Neuron (in vitro differentiated cells): Measurements from ENCODE around the gene BABAM1.
A peak's percentile ranks its signal among the peaks of the same experiment; 100 is the strongest.
"Not testable (repeated sequence)": the region's sequence is repeated elsewhere in the genome, so short reads cannot be mapped to it uniquely, and the experiment has no call there.

Source experiments
- H2AFZ ChIP-seq: one replicate; pipeline ENCODE4 v1.6.1; 2013; ENCODE audit warnings: low read depth, mild to moderate bottlenecking, inconsistent platforms, low read length, moderate library complexity
- H3K27me3 ChIP-seq: one replicate; pipeline ENCODE4 v1.6.1; 2013; ENCODE audit warnings: low read length; ENCODE audit not compliant: insufficient read depth
- H3K36me3 ChIP-seq: one replicate; pipeline ENCODE4 v1.6.1; 2013; ENCODE audit warnings: low read length; ENCODE audit not compliant: insufficient read depth
- H3K4me1 ChIP-seq: one replicate; pipeline ENCODE4 v1.6.1; 2013; ENCODE audit warnings: low read length; ENCODE audit not compliant: insufficient read depth
- H3K4me3 ChIP-seq: 2 replicates; pipeline ENCODE4 v1.5.1; 2013; ENCODE audit warnings: mild to moderate bottlenecking, low read length, moderate library complexity
- H3K9me3 ChIP-seq: one replicate; pipeline ENCODE4 v1.6.1; 2013; ENCODE audit warnings: low read length

BABAM1 gene

DNA sequence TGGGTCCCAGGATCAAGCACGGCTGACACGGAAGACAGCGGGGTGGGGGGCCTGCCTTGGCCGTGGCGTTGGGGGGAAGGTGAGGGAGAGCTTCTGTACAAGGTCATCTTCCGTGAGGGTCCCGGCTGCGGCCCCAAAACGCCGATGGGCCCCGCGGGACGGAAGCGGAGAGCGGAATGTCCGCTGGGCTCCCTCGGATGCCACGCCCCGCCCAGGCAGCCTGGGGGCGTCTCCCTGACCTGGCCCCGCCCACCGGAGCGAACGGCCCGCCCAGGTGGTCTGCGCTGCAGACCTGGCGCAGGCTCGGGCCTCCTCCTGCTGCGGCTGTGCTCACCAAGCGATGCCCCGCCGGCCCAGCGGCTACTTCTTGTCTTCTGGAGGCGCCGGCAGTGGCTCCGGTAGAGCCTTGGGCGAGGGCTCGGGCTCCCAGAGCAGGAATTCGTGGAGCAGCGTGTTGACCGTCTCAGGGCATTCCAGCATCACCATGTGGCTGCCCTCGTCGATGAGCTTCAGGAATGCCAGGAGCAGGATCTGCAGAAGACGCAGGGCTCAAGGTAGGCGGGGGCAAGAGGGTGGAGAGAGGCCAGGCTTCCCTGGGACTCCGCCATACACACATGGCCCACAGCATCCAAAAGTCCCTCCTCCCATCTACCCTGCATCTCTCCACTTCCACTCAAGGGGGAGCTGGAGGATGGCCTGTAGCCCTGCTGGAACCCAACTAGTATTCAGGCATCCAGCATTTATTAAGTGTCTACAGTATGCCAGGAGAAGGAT lies 25.2 kb downstream of the BABAM1 start:
- Histone ChIP-seq H3K27me3 (no peaks in the 10 kb centered on the region), H3K36me3 (peaks cover 3% of the 10 kb centered on the region), H3K4me1 (no peaks in the 10 kb centered on the region), H3K9me3 (peaks cover 5% of the 10 kb centered on the region), H2AFZ (no peak overlapping the region), H3K4me3 (peak overlapping the region; percentile 43)

- H3K4me3 ChIP-seq: no peak overlapping the region
- no peaks in the 10 kb centered on the region for H3K4me1 ChIP-seq
- peaks cover 6% of the 10 kb centered on the region for H3K36me3 ChIP-seq
- H3K27me3 ChIP-seq: no peaks in the 10 kb centered on the region
- H3K9me3 ChIP-seq: peaks cover 10% of the 10 kb centered on the region
- no peak overlapping the region for H2AFZ ChIP-seq
Measured at GRCh38 chr19:17293605-17294004, 26.4 kb downstream of the BABAM1 start.

GRCh38 chr19:17294051-17294891 lies 27.0 kb downstream of the BABAM1 start:
- H2AFZ ChIP-seq: no peak overlapping the region
- peaks cover 11% of the 10 kb centered on the region for H3K9me3 ChIP-seq
- peaks cover 6% of the 10 kb centered on the region for H3K36me3 ChIP-seq
- H3K4me1 ChIP-seq: no peaks in the 10 kb centered on the region
- H3K27me3 ChIP-seq: no peaks in the 10 kb centered on the region
- H3K4me3 ChIP-seq: no peak overlapping the region

DNA sequence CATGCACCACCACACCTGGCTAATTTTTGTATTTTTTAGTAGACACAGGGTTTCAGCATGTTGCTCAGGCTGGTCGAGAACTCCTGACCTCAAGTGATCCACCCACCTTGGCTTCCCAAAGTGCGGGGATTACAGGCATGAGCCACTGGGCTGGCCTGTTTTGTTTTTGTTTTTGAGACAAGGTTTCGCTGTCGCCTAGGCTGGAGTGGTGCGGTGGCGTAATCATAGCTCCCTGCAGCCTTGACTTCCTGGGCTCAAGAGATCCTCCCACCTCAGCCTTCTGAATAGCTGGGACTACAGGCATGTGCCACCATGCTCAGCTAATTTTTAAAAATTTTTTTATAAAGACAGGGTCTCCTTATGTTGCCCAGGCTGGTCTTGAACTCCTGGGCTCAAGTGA lies 28.3 kb downstream of the BABAM1 start:
- H3K27me3 ChIP-seq, H2AFZ ChIP-seq, H3K4me3 ChIP-seq, H3K4me1 ChIP-seq: not testable (repeated sequence)
- Histone ChIP-seq H3K9me3 (peaks cover 13% of the 10 kb centered on the region), H3K36me3 (peaks cover 10% of the 10 kb centered on the region)

- Histone ChIP-seq H3K36me3 (peaks cover 14% of the 10 kb centered on the region), H3K27me3 (no peaks in the 10 kb centered on the region), H3K9me3 (peaks cover 13% of the 10 kb centered on the region), H2AFZ (no peak overlapping the region), H3K4me3 (no peak overlapping the region), H3K4me1 (no peaks in the 10 kb centered on the region)
Measured at GRCh38 chr19:17296273-17296672, 29.0 kb downstream of the BABAM1 start.

DNA sequence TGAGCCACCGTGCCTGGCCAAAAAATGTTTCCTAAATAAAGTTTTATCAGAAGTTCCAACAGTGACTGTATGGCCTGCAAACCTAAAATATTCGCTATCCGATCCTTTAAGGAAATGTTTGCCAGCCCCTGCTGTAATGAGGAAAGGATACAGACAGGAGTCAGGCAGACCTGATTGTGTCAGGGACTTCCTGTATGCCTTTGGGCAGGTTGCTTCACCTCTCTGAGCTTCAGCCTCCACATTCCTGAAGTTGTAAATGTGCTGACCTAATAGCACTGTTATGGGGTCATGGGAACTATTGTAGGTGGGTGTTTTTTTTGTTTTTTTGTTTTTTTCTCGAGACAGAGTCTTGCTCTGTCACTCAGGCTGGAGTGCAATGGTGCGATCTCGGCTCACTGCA lies 29.7 kb downstream of the BABAM1 start:
- H3K36me3 ChIP-seq: peaks cover 14% of the 10 kb centered on the region
- H3K27me3 ChIP-seq: no peaks in the 10 kb centered on the region
- H2AFZ ChIP-seq: no peak overlapping the region
- H3K9me3 ChIP-seq: peaks cover 12% of the 10 kb centered on the region
- no peak overlapping the region for H3K4me3 ChIP-seq
- H3K4me1 ChIP-seq: no peaks in the 10 kb centered on the region

DNA sequence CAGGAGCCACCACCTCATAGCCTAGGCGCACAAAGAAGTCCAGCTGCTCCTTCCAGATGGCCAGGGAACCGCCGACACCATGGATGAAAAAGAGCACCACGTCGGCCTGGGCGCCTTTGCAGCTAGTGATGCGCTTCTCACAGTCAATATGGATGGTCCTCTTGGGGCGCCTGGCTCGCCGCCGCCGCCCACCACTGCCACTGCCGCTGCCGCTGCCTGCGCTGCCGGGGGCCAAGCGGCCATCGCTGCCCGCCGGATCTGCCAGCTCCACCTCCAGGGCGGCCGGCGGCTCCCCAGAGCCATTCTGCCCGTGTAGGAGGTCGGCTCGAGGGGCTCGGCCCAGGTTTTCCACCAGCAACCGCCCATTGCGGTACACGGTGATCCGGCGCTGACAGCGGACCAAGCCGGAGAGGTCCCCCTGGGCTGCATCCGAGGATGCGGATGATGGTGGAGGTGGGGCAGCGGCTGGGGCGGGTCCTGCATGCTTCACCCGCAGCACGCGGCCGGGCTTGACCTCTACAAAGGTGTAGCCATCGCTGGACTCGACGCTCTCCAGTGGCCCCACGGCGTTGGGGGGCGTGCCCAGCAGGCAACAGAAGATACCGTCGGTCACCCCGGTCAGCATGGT lies 33.9 kb downstream of the BABAM1 start:
- Histone ChIP-seq H3K36me3 (peaks cover 14% of the 10 kb centered on the region), H3K9me3 (peaks cover 8% of the 10 kb centered on the region), H3K4me1 (peaks cover 9% of the 10 kb centered on the region), H3K4me3 (no peak overlapping the region), H3K27me3 (no peaks in the 10 kb centered on the region), H2AFZ (no peak overlapping the region)

- Histone ChIP-seq H2AFZ (peak overlapping the region; percentile 68), H3K27me3 (no peaks in the 10 kb centered on the region), H3K36me3 (peaks cover 11% of the 10 kb centered on the region), H3K4me3 (peak overlapping the region; percentile 60), H3K9me3 (peaks cover 8% of the 10 kb centered on the region), H3K4me1 (peaks cover 16% of the 10 kb centered on the region)
Measured at GRCh38 chr19:17302391-17303166, 35.3 kb downstream of the BABAM1 start.

DNA sequence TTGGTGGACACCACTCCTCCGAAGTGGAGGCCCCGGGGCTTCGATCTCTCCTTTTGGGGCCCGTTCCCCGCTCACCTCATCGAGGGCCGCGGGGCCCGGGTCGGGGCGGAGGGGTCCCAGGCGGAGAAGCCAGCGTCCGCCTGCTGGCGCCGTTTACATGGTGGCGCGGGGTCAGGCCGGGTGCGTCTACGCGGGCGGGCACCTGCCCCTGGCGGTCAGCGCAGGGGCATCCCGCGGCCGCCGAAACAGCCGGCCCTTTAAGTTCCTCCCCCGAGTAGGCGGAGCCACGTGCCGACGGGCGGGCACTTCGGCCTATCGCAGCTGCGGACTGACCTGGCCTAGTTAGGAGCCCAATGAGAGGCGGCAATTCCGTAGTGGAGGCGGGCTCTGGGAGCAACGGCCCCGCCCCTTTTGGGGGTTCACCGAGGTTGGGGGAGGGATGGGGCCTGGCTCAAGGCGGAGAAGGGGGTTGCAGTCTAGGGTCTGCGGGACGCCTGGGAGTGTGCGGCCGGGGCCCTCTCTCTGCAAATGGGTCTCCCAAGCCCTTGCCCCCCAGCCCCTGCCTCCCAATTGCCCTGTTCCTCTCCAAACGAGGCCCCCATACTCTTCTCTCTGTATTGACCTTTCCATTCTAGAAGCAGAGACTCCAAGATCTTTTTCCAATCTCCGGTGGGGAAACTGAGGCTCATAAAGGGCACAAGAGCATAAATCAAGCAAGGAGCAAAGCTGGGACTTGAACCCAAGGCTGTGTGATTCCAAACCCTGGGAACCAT lies 36.1 kb downstream of the BABAM1 start, which contains the start of gene ABHD8:
Gene ABHD8 (minus strand): TSS at position 259 of the 773 bp plus-strand sequence. CDS start 1,809 bp downstream, outside the sequence.
- Histone ChIP-seq H3K9me3 (peaks cover 5% of the 10 kb centered on the region), H3K27me3 (no peaks in the 10 kb centered on the region), H3K36me3 (peaks cover 9% of the 10 kb centered on the region), H2AFZ (peak within 1 kb of the TSS; percentile 68), H3K4me3 (peak within 1 kb of the TSS; percentile 60), H3K4me1 (peaks cover 16% of the 10 kb centered on the region)

GRCh38 chr19:17303940-17304267 lies 36.7 kb downstream of the BABAM1 start:
- no peak overlapping the region for H2AFZ ChIP-seq
- H3K27me3 ChIP-seq: no peaks in the 10 kb centered on the region
- H3K9me3 ChIP-seq: peaks cover 2% of the 10 kb centered on the region
- H3K4me3 ChIP-seq: no peak overlapping the region
- peaks cover 16% of the 10 kb centered on the region for H3K4me1 ChIP-seq
- peaks cover 8% of the 10 kb centered on the region for H3K36me3 ChIP-seq

- no peak overlapping the region for H3K4me3 ChIP-seq
Measured at GRCh38 chr19:17304386-17305215, 37.4 kb downstream of the BABAM1 start.

More at GRCh38 chr19:17304386-17305215, 37.4 kb downstream of the BABAM1 start:
- no peaks in the 10 kb centered on the region for H3K27me3 ChIP-seq
- H3K9me3 ChIP-seq: peaks cover 2% of the 10 kb centered on the region
- peaks cover 16% of the 10 kb centered on the region for H3K4me1 ChIP-seq
- no peak overlapping the region for H2AFZ ChIP-seq
- peaks cover 8% of the 10 kb centered on the region for H3K36me3 ChIP-seq
